SW 1271 (cell line): ENCODE measurements around the gene TARP.

ENCODE experiments used
- DNase-seq, 2 experiments: peaks; one replicate each; lab custom pipeline; 2025; lab: John Stamatoyannopoulos, UW

TARP gene

GRCh38 chr7:38273286-38273995 lies at the start of gene TARP:
Gene TARP (minus strand): TSS chr7:38273636.
- DNase-seq, result no peak

GRCh38 chr7:38323156-38323555 lies 49.7 kb upstream of the TARP start:
- DNase-seq, result no peak

GRCh38 chr7:38322461-38322860 lies 49.0 kb upstream of the TARP start:
- no peak for DNase-seq

- no peak for DNase-seq
Measured at GRCh38 chr7:38321967-38322366, 48.5 kb upstream of the TARP start.

GRCh38 chr7:38321515-38321944 lies 48.1 kb upstream of the TARP start:
- DNase-seq, result no peak

- DNase-seq, result no peak
Measured at GRCh38 chr7:38321050-38321449, 47.6 kb upstream of the TARP start.

- DNase-seq, result no peak
Measured at GRCh38 chr7:38319873-38320272, 46.4 kb upstream of the TARP start.

- DNase-seq, result peak; percentile 13 to 55
Measured at GRCh38 chr7:38318803-38319416, 45.5 kb upstream of the TARP start.

- no peak for DNase-seq
Measured at GRCh38 chr7:38318241-38318640, 44.8 kb upstream of the TARP start.

- no peak for DNase-seq
Measured at GRCh38 chr7:38317515-38317914, 44.1 kb upstream of the TARP start.

GRCh38 chr7:38316733-38317360 lies 43.4 kb upstream of the TARP start:
- no peak for DNase-seq

GRCh38 chr7:38315410-38315809 lies 42.0 kb upstream of the TARP start:
- no peak for DNase-seq

GRCh38 chr7:38312821-38313220 lies 39.4 kb upstream of the TARP start:
- DNase-seq, result no peak

GRCh38 chr7:38311329-38311937 lies 38.0 kb upstream of the TARP start:
- no peak for DNase-seq

GRCh38 chr7:38310591-38311101 lies 37.2 kb upstream of the TARP start:
- no peak for DNase-seq

- DNase-seq, result no peak
Measured at GRCh38 chr7:38309555-38309954, 36.1 kb upstream of the TARP start.

- DNase-seq, result no peak
Measured at GRCh38 chr7:38308140-38308539, 34.7 kb upstream of the TARP start.

GRCh38 chr7:38307640-38308039 lies 34.2 kb upstream of the TARP start:
- no peak for DNase-seq

GRCh38 chr7:38306914-38307313 lies 33.5 kb upstream of the TARP start:
- DNase-seq, result no peak

- DNase-seq, result no peak
Measured at GRCh38 chr7:38306171-38306570, 32.7 kb upstream of the TARP start.

GRCh38 chr7:38303866-38304265 lies 30.4 kb upstream of the TARP start:
- DNase-seq, result no peak

GRCh38 chr7:38300175-38300574 lies 26.7 kb upstream of the TARP start:
- DNase-seq, result no peak
